ENCODE data around the gene CYP2W1. TPM values are rescaled to one million over a fixed set of nuclear protein-coding genes. Genes with fewer than 3 reads are reported as not detected.
"Not testable (repeated sequence)": the region's sequence is repeated elsewhere in the genome, so short reads cannot be mapped to it uniquely, and the experiment has no call there.

Gene CYP2W1
- polyA plus RNA-seq, 12 donors = 0.19 to 134 (median 0.64) TPM; not detected in 1

GRCh38 chr7:1027242-1028043, 44.5 kb downstream of the CYP2W1 start:
- DNase-seq = peak; percentile 43

GRCh38 chr7:1028044-1028770, 45.2 kb downstream of the CYP2W1 start:
- DNase-seq = peak; percentile 93

- DNase-seq = peak; percentile 76
Measured at GRCh38 chr7:1028775-1029636, 46.0 kb downstream of the CYP2W1 start.

- no peak for DNase-seq
Measured at GRCh38 chr7:1029637-1030443, 46.9 kb downstream of the CYP2W1 start.

GRCh38 chr7:1030444-1031070, 47.6 kb downstream of the CYP2W1 start:
- no peak for DNase-seq

- no peak for DNase-seq
Measured at GRCh38 chr7:1031716-1032455, 48.9 kb downstream of the CYP2W1 start.

- no peak for DNase-seq
Measured at GRCh38 chr7:1032536-1033181, 49.7 kb downstream of the CYP2W1 start.

GRCh38 chr7:1033546-1034145, 50.7 kb downstream of the CYP2W1 start:
- DNase-seq = no peak

- DNase-seq = not testable (repeated sequence)
Measured at GRCh38 chr7:1034769-1035168, 51.8 kb downstream of the CYP2W1 start.

- DNase-seq = not testable (repeated sequence)
Measured at GRCh38 chr7:1036164-1036928, 53.4 kb downstream of the CYP2W1 start.

Other genes starting within 250 kb of the CYP2W1 start
- gene SUN1, start 150.7 kb upstream of the CYP2W1 start, polyA plus RNA-seq (ENCODE audit: insufficient read length in 12 of 12) = 100 to 1,000 TPM in 11 of 12 donors, not detected in 1; 142 to 253 (median 208) TPM
- 10 to 100 TPM in 11 of 12 donors, not detected in 1; 13.4 to 44.3 (median 37.2) TPM for gene GET4, start 106.6 kb upstream of the CYP2W1 start, polyA plus RNA-seq (ENCODE audit: insufficient read length in 12 of 12)
- 10 to 100 TPM in 1 of 12 donors, 1 to 10 TPM in 10, not detected in 1; 1.1 to 11.1 (median 2.4) TPM for gene ADAP1, start 28.5 kb upstream of the CYP2W1 start, polyA plus RNA-seq (ENCODE audit: insufficient read length in 12 of 12)
- 10 to 100 TPM in 9 of 12 donors, 1 to 10 TPM in 2, not detected in 1; 8.8 to 15.9 (median 10.8) TPM for gene COX19, start 7.6 kb upstream of the CYP2W1 start, polyA plus RNA-seq (ENCODE audit: insufficient read length in 12 of 12)
- 1 to 10 TPM in 10 of 12 donors, not detected in 2; 2.0 to 4.8 (median 3.3) TPM for gene GPR146, start 61.4 kb downstream of the CYP2W1 start, polyA plus RNA-seq (ENCODE audit: insufficient read length in 12 of 12)
- gene GPER1, start 104.9 kb downstream of the CYP2W1 start, polyA plus RNA-seq (ENCODE audit: insufficient read length in 12 of 12) = 10 to 100 TPM in 5 of 12 donors, 1 to 10 TPM in 6, not detected in 1; 6.3 to 24.9 (median 9.9) TPM
- gene ZFAND2A, start 177.0 kb downstream of the CYP2W1 start, polyA plus RNA-seq (ENCODE audit: insufficient read length in 12 of 12) = 10 to 100 TPM in 11 of 12 donors, not detected in 1; 10.9 to 22.4 (median 14.1) TPM
- not detected for gene UNCX, start 249.7 kb downstream of the CYP2W1 start, polyA plus RNA-seq (ENCODE audit: insufficient read length in 12 of 12)